PC-9 (cell line): ENCODE data around the gene CDC42BPB.

ENCODE experiments used
- EZH2 ChIP-seq: fragments of 200-600 bp; sonication (generic); IDR thresholded peaks from 2 replicates; pipeline ENCODE4 v1.8.0; 2017; ENCODE audit warnings: antibody characterized with exemption, low read depth
- TF ChIP-seq, protein P1 (sequence below): fragments of 200-600 bp; sonication (generic); conservative IDR thresholded peaks from 2 replicates; pipeline ENCODE4 v1.6.1; 2017; ENCODE audit warnings: mixed run types, antibody characterized with exemption, mild to moderate bottlenecking, moderate library complexity

DNA sequence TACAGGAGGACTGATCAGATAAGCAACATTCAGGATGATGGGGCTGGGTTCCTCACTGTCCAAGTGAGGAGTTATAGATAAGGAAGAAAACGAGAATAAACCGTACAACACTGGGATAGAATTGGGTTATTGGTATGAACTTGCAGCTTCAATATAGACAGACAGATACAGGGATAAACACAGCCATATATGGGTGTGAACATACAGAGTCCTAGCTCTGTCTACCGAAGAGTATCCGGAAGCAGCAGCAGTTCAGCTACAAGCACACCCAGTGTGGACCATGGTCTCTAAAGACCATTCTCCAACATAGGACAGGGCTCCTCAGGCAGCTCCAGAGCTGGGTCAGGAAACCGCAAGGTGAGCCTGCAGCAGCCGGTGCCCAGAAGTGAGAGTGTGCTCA is 40.8 kb downstream of the CDC42BPB start:
- TF ChIP-seq, protein P1, sequence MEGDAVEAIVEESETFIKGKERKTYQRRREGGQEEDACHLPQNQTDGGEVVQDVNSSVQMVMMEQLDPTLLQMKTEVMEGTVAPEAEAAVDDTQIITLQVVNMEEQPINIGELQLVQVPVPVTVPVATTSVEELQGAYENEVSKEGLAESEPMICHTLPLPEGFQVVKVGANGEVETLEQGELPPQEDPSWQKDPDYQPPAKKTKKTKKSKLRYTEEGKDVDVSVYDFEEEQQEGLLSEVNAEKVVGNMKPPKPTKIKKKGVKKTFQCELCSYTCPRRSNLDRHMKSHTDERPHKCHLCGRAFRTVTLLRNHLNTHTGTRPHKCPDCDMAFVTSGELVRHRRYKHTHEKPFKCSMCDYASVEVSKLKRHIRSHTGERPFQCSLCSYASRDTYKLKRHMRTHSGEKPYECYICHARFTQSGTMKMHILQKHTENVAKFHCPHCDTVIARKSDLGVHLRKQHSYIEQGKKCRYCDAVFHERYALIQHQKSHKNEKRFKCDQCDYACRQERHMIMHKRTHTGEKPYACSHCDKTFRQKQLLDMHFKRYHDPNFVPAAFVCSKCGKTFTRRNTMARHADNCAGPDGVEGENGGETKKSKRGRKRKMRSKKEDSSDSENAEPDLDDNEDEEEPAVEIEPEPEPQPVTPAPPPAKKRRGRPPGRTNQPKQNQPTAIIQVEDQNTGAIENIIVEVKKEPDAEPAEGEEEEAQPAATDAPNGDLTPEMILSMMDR, result no peak
- no peak for TF ChIP-seq EZH2
